Esophagus squamous epithelium (tissue), 5 donors: ENCODE measurements around the gene BOD1L1. TPM values are rescaled to one million over a fixed set of nuclear protein-coding genes. Genes with fewer than 3 reads are reported as not detected.

Source experiments
- DNase-seq: peaks from one replicate; lab custom pipeline; 2025; lab: John Stamatoyannopoulos, UW
- H3K27ac ChIP-seq, 4 donors: fragments of 200-600 bp; sonication (generic); one replicate each; pipeline ENCODE4 v1.5.1; 2016 to 2019; ENCODE audit warnings: mild to moderate bottlenecking in 1 of 4
- H3K27me3 ChIP-seq, 4 donors: fragments of 200-600 bp; sonication (generic); 1 replicate in 3 of 4; 2 replicates in 1 of 4; pipeline versions ENCODE4 v1.5.1 to v1.6.0; 2017 to 2021; ENCODE audit warnings: antibody characterized with exemption in 1 of 4
- H3K36me3 ChIP-seq, 3 donors: fragments of 200-600 bp; sonication (generic); one replicate each; pipeline ENCODE4 v1.5.1; 2016 to 2019
- H3K4me1 ChIP-seq, 3 donors: fragments of 200-600 bp; sonication (generic); one replicate each; pipeline ENCODE4 v1.5.1; 2017 to 2019
- H3K4me3 ChIP-seq, 4 donors: fragments of 200-600 bp; sonication (generic); 1 replicate in 3 of 4; 2 replicates in 1 of 4; pipeline ENCODE4 v1.5.1; 2016 to 2019; ENCODE audit warnings: mild to moderate bottlenecking in 2 of 4, moderate library complexity in 1 of 4
- H3K9me3 ChIP-seq, 3 donors: fragments of 200-600 bp; sonication (generic); one replicate each; pipeline ENCODE4 v1.5.1; 2016 to 2019
- POLR2A ChIP-seq, 4 donors: fragments of 450-650 bp; IDR thresholded peaks; one replicate each; pipeline ENCODE4 v1.6.1; 2017; ENCODE audit warnings: antibody characterized with exemption in 4 of 4, mild to moderate bottlenecking in 4 of 4, moderate library complexity in 3 of 4
- WGBS, 2 donors: methylation state at CpG; one replicate each; pipeline ENCODE4 v1.1.5; 2018; 5-methylcytosine and 5-hydroxymethylcytosine counted together
- intact Hi-C: fragments of 100-400 bp; cut with DNase I; formaldehyde crosslinking; loops from one replicate; pipeline ENCODE4 v1.15.0; 2022
- total RNA-seq, 4 donors: library from RNA; depleted of rRNA; stranded (reverse); fragments of >200 nt; gene quantifications; one replicate each; pipeline ENCODE4 v1.1.0, GENCODE V29; 2016
- TF ChIP-seq, protein P1 (sequence below), 6 experiments: fragments of 450-650 bp in 4 of 6; fragments of 200-600 bp in 2 of 6; sonication (generic) in 2 of 6; IDR thresholded peaks; one replicate each; pipeline ENCODE4 v1.5.1; 2016 to 2019; ENCODE audit warnings: antibody characterized with exemption in 6 of 6, mild to moderate bottlenecking in 4 of 6, moderate library complexity in 4 of 6
- donor health status: DM: yes; HTN: yes; CAD: no.

The BOD1L1 gene
- total RNA-seq, 4 donors from 2014 or later, result 15.0 to 37.0 (median 25.6) TPM

DNA sequence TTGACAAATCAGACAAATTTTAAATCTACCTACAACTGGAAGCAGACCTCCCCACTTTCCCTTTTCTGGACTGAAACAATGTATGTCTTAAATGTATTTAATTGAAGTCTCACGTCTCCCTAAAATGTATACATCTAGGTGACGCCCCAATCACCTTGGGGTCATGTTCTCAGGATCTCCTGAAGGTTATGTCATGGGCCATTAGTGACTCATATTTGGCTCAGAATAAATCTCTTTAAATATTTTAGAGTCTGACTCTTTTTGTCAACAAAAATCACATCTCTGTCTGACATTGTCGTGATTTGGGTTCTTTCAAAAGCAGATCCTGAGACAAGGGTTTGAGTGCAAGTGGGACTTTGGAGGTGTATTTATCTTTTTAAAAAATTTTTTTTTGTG is 26.2 kb upstream of the BOD1L1 start:
- no peak overlapping the region for H3K27ac ChIP-seq
- H3K27me3 ChIP-seq, result peaks cover 0 to 7% (median 0%) of the 10 kb centered on the region in 4 donors
- no peaks in the 10 kb centered on the region for H3K9me3 ChIP-seq
- intact Hi-C loops, result no loop called here
- H3K36me3 ChIP-seq, result no peaks in the 10 kb centered on the region
- H3K4me1 ChIP-seq, result peaks cover 0 to 20% (median 6%) of the 10 kb centered on the region in 3 donors
- no peak for TF ChIP-seq POLR2A (IDR thresholded peaks at IDR 0.05)
- TF ChIP-seq, protein P1, sequence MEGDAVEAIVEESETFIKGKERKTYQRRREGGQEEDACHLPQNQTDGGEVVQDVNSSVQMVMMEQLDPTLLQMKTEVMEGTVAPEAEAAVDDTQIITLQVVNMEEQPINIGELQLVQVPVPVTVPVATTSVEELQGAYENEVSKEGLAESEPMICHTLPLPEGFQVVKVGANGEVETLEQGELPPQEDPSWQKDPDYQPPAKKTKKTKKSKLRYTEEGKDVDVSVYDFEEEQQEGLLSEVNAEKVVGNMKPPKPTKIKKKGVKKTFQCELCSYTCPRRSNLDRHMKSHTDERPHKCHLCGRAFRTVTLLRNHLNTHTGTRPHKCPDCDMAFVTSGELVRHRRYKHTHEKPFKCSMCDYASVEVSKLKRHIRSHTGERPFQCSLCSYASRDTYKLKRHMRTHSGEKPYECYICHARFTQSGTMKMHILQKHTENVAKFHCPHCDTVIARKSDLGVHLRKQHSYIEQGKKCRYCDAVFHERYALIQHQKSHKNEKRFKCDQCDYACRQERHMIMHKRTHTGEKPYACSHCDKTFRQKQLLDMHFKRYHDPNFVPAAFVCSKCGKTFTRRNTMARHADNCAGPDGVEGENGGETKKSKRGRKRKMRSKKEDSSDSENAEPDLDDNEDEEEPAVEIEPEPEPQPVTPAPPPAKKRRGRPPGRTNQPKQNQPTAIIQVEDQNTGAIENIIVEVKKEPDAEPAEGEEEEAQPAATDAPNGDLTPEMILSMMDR (IDR thresholded peaks at IDR 0.05), result no peak
- DNase-seq, result no peak
- 30 to 52% methylated on average over 3 of the region's 3 CpGs for WGBS, 2 donors
- peak overlapping the region in 1 of 4 donors; percentile 72 for H3K4me3 ChIP-seq

DNA sequence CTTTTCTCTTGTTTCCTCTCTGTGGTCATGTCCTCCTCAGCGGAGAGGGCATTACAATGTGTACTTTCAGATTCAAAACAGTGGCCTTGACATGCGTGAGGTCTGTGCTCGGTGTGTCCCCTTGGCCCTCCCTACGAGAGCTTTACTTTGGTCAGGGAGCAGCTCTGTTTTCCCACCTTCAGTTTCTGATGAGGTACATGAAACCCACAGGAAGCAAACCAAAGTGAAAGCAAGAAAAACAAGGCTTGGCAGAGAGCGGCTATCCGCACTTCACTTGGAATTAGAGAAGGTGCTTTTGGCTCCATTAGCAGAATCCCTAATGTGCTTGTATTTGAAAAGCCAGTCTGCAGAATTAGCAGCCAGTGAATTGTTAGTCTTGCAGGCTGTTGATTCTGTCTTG is 19.5 kb upstream of the BOD1L1 start:
- Histone ChIP-seq H3K27ac (no peak overlapping the region), H3K9me3 (no peaks in the 10 kb centered on the region), H3K4me1 (peaks cover 0 to 10% (median 3%) of the 10 kb centered on the region in 3 donors), H3K27me3 (peaks cover 0 to 7% (median 0%) of the 10 kb centered on the region in 4 donors), H3K36me3 (no peaks in the 10 kb centered on the region), H3K4me3 (no peak overlapping the region)
- intact Hi-C loops, result no loop called here
- 41 to 63% methylated on average over 6 of the region's 6 CpGs for WGBS, 2 donors
- DNase-seq, result no peak
- TF ChIP-seq POLR2A (IDR thresholded peaks at IDR 0.05), result no peak
- TF ChIP-seq, protein P1 (IDR thresholded peaks at IDR 0.05), result no peak

DNA sequence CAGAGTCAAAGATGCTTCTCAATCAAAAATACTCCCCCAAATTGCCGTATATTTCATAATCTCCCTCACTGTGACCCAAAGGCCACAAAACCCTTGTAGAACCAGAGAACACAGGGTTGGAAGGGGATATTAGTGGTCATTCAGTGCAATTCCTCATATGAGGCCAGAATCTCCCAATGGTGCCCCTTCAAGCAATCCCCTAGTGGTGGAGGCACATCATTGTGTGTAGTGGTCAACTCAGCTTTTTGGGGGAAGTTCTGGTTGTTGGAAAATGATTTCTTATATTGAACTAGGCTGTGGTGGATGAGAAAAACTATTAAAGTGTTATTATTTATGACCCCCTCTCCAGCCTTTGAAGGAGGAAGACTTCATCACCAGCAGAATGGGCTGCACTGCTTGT is 17.6 kb upstream of the BOD1L1 start:
- Histone ChIP-seq H3K9me3 (no peaks in the 10 kb centered on the region), H3K36me3 (no peaks in the 10 kb centered on the region), H3K4me3 (no peak overlapping the region), H3K4me1 (peaks cover 0 to 17% (median 3%) of the 10 kb centered on the region in 3 donors), H3K27ac (no peak overlapping the region), H3K27me3 (peaks cover 0 to 13% (median 0%) of the 10 kb centered on the region in 4 donors)
- TF ChIP-seq, protein P1 (IDR thresholded peaks at IDR 0.05), result no peak
- no peak for TF ChIP-seq POLR2A (IDR thresholded peaks at IDR 0.05)
- intact Hi-C loops, result no loop called here
- WGBS, 2 donors, result 69 to 100% methylated on average over 1 of the region's 1 CpG
- DNase-seq, result no peak

GRCh38 chr4:13642170-13642950 is 14.8 kb upstream of the BOD1L1 start:
- Histone ChIP-seq H3K4me1 (peaks cover 0 to 17% (median 3%) of the 10 kb centered on the region in 3 donors), H3K9me3 (no peaks in the 10 kb centered on the region), H3K27ac (no peak overlapping the region), H3K27me3 (peaks cover 0 to 17% (median 0%) of the 10 kb centered on the region in 4 donors), H3K4me3 (no peak overlapping the region), H3K36me3 (no peaks in the 10 kb centered on the region)
- 7 to 8% methylated on average over 2 of the region's 2 CpGs for WGBS, 2 donors
- DNase-seq, result no peak
- TF ChIP-seq, protein P1 (IDR thresholded peaks at IDR 0.05), result no peak
- TF ChIP-seq POLR2A (IDR thresholded peaks at IDR 0.05), result no peak
- intact Hi-C loops, result no loop called here

DNA sequence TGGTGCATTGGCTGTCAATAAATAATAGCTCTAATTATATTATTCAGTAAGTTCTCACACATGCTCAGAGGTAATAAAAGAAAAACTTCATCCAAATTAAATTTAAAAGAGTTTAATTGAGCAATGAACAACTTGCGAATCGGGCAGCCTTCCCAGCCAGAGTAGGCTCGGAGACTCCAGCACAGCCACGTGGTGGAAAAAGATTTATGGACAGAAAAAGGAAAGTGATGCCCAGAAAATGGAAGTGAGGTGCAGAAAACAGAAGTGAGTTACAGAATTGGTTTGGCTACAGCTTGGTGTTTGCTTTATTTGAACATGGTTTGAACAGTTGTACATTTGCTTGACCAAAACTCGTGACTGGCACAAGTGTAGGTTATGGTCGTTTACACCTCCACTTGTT is 13.6 kb upstream of the BOD1L1 start:
- Histone ChIP-seq H3K9me3 (no peaks in the 10 kb centered on the region), H3K36me3 (no peaks in the 10 kb centered on the region), H3K4me1 (peaks cover 0 to 17% (median 3%) of the 10 kb centered on the region in 3 donors), H3K4me3 (no peak overlapping the region), H3K27ac (no peak overlapping the region), H3K27me3 (peaks cover 0 to 18% (median 0%) of the 10 kb centered on the region in 4 donors)
- no peak for DNase-seq
- WGBS, 2 donors, result 59 to 68% methylated on average over 6 of the region's 6 CpGs
- intact Hi-C loops, result no loop called here
- TF ChIP-seq, protein P1 (IDR thresholded peaks at IDR 0.05), result no peak
- no peak for TF ChIP-seq POLR2A (IDR thresholded peaks at IDR 0.05)
